DLD1 (cell line): ENCODE results near the gene SMIM29.

ENCODE experiments used
- in situ Hi-C: cut with HindIII; loops from 2 replicates; pipeline ENCODE4 v1.10.0; 2017; ENCODE audit warnings: low sequenced_read_pairs

SMIM29 gene

GRCh38 chr6:34248727-34249468 lies at the start of gene SMIM29:
TSS of gene SMIM29 (minus strand) at chr6:34249006. CDS start at chr6:34247791, 1,215 bp downstream.
- in situ Hi-C loops, result no loop called here

GRCh38 chr6:34295721-34296120 lies 46.9 kb upstream of the SMIM29 start:
- in situ Hi-C loops, result no loop called here

GRCh38 chr6:34292954-34293353 lies 44.1 kb upstream of the SMIM29 start:
- in situ Hi-C loops, result no loop called here

GRCh38 chr6:34289137-34289536 lies 40.3 kb upstream of the SMIM29 start:
- in situ Hi-C loops, result no loop called here

- in situ Hi-C loops, result no loop called here
These were observed 39.8 kb upstream of the SMIM29 start for GRCh38 chr6:34288581-34288980.

- in situ Hi-C loops, result no loop called here
These were observed 36.8 kb upstream of the SMIM29 start for GRCh38 chr6:34285448-34286164.

- in situ Hi-C loops, result no loop called here
These were observed 36.0 kb upstream of the SMIM29 start for GRCh38 chr6:34284563-34285447.

GRCh38 chr6:34281702-34282334 lies 33.0 kb upstream of the SMIM29 start:
- in situ Hi-C loops, result no loop called here

- in situ Hi-C loops, result no loop called here
These were observed 31.4 kb upstream of the SMIM29 start for GRCh38 chr6:34280216-34280615.

GRCh38 chr6:34278833-34279232 lies 30.0 kb upstream of the SMIM29 start:
- in situ Hi-C loops, result no loop called here

- in situ Hi-C loops, result no loop called here
These were observed 28.9 kb upstream of the SMIM29 start for GRCh38 chr6:34277763-34278112.

GRCh38 chr6:34276881-34277762 lies 28.3 kb upstream of the SMIM29 start:
- in situ Hi-C loops, result no loop called here

GRCh38 chr6:34276191-34276590 lies 27.4 kb upstream of the SMIM29 start:
- in situ Hi-C loops, result no loop called here

GRCh38 chr6:34275128-34275804 lies 26.5 kb upstream of the SMIM29 start:
- in situ Hi-C loops, result no loop called here

GRCh38 chr6:34274129-34274528 lies 25.3 kb upstream of the SMIM29 start:
- in situ Hi-C loops, result no loop called here

GRCh38 chr6:34273242-34273805 lies 24.5 kb upstream of the SMIM29 start:
- in situ Hi-C loops, result no loop called here

GRCh38 chr6:34272013-34272926 lies 23.5 kb upstream of the SMIM29 start:
- in situ Hi-C loops, result no loop called here
